Fibroblast of lung (primary cell): ENCODE data around the gene SGIP1. TPM values are rescaled to one million over a fixed set of nuclear protein-coding genes. Genes with fewer than 3 reads are reported as not detected.

Source experiments
- DNase-seq, 2 donors: peaks; one replicate each; pipeline versions ENCODE4 v3.0.0 to v3.0.0-alpha.2; 2010; ENCODE audit warnings: low read depth in 2 of 2
- H2AFZ ChIP-seq: 2 replicates; pipeline ENCODE4 v1.5.1; 2012; ENCODE audit warnings: low read length, control low read depth, inconsistent platforms
- H3K27ac ChIP-seq: 2 replicates; pipeline ENCODE4 v1.5.1; 2011; ENCODE audit warnings: low read length, control low read depth; ENCODE audit not compliant: insufficient read depth
- H3K27me3 ChIP-seq: 2 replicates; pipeline ENCODE4 v1.5.1; 2011; ENCODE audit warnings: mild to moderate bottlenecking, low read length; ENCODE audit not compliant: control insufficient read depth, insufficient read depth
- H3K36me3 ChIP-seq: 2 replicates; pipeline ENCODE4 v1.5.1; 2011; ENCODE audit warnings: low read length; ENCODE audit not compliant: control insufficient read depth, insufficient read depth
- H3K4me1 ChIP-seq: 2 replicates; pipeline ENCODE4 v1.5.1; 2011; ENCODE audit warnings: low read length; ENCODE audit not compliant: control insufficient read depth, insufficient read depth; ENCODE audit errors: extremely low read depth
- H3K4me2 ChIP-seq: 2 replicates; pipeline ENCODE4 v1.5.1; 2011; ENCODE audit warnings: low read length, control low read depth; ENCODE audit not compliant: insufficient read depth; ENCODE audit errors: extremely low read depth
- H3K4me3 ChIP-seq, 4 experiments: fragments of 200-600 bp in 1 of 4; sonication (generic) in 1 of 4; replicated peaks in 1 of 4; 2 replicates each; pipeline ENCODE4 v1.5.1; 2011 to 2016; ENCODE audit warnings: low read length in 4 of 4, low read depth in 3 of 4, mild to moderate bottlenecking in 3 of 4, control low read depth in 2 of 4, inconsistent platforms in 1 of 4, mixed read lengths in 1 of 4; ENCODE audit not compliant: insufficient read depth in 1 of 4; ENCODE audit errors: control extremely low read depth in 1 of 4
- H3K79me2 ChIP-seq: 2 replicates; pipeline ENCODE4 v1.5.1; 2012; ENCODE audit warnings: mild to moderate bottlenecking, low read length, inconsistent platforms; ENCODE audit not compliant: control insufficient read depth, insufficient read depth
- H3K9ac ChIP-seq: 2 replicates; pipeline ENCODE4 v1.5.1; 2011; ENCODE audit warnings: mild to moderate bottlenecking, low read length, control low read depth; ENCODE audit not compliant: insufficient read depth
- H3K9me3 ChIP-seq: 2 replicates; pipeline ENCODE4 v1.5.1; 2012; ENCODE audit warnings: low read depth, low read length; ENCODE audit not compliant: control insufficient read depth, insufficient read depth
- H4K20me1 ChIP-seq: 2 replicates; pipeline ENCODE4 v1.5.1; 2011; ENCODE audit warnings: low read length; ENCODE audit not compliant: control insufficient read depth, insufficient read depth; ENCODE audit errors: extremely low read depth
- EZH2 ChIP-seq: IDR thresholded peaks from 2 replicates; pipeline ENCODE4 v1.5.1; 2012; ENCODE audit warnings: low read length, control low read depth, mild to moderate bottlenecking; ENCODE audit errors: missing control alignments
- polyA plus RNA-seq, 2 donors: library from polyadenylated mRNA; depleted of rRNA in 1 of 2; stranded (reverse) in 1 of 2; unstranded in 1 of 2; fragments of >200 nt; gene quantifications; 2 replicates each; pipeline ENCODE4 v1.2.1, GENCODE V29; 2011 to 2012; ENCODE audit warnings: missing spikeins in 1 of 2
- total RNA-seq: library from RNA; depleted of rRNA; stranded (reverse); fragments of >200 nt; gene quantifications from 2 replicates; pipeline ENCODE4 v1.2.1, GENCODE V29; 2014
- TF ChIP-seq, protein P1 (sequence below), 2 donors: IDR thresholded peaks in 1 of 2; conservative IDR thresholded peaks in 1 of 2; 1 replicate in 1 of 2; 2 replicates in 1 of 2; pipeline ENCODE4 v1.5.1; 2011 to 2012; ENCODE audit warnings: low read length in 2 of 2, control low read depth in 1 of 2, inconsistent platforms in 1 of 2, low read depth in 1 of 2, mild to moderate bottlenecking in 1 of 2

The SGIP1 gene
- total and polyA plus RNA-seq, 2 donors (not counting 1 experiment from before 2014, with no cell fraction given): 37.8 to 77.6 TPM

DNA sequence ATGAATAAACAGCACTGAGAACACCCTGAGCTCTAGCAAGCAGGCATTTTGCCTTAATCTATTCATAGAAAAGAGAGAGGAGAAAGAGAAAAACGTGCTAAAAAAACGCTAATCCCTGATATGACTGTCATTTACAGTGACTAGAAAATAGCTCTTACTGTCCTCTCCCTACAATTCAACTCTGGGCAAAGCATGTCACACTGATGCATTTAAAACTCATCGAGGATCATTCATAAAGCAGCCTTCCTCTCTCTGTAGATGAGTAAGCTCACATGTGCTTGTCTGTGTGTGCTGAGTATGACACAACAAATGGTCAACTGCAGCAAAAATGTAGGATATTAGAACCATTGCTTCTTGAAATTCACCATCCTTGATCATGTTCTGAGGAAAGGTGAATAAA is 109.0 kb downstream of the SGIP1 start:
- Histone ChIP-seq H3K4me2 (no peak overlapping the region), H3K9me3 (no peaks in the 10 kb centered on the region), H4K20me1 (no peaks in the 10 kb centered on the region), H3K27ac (no peak overlapping the region), H3K79me2 (no peaks in the 10 kb centered on the region), H3K4me3 (no peak overlapping the region), H3K36me3 (peaks cover 3% of the 10 kb centered on the region), H3K4me1 (peaks cover 2% of the 10 kb centered on the region), H3K27me3 (no peaks in the 10 kb centered on the region), H3K9ac (no peak overlapping the region), H2AFZ (no peak overlapping the region)
- TF ChIP-seq EZH2: no peak
- TF ChIP-seq, protein P1, sequence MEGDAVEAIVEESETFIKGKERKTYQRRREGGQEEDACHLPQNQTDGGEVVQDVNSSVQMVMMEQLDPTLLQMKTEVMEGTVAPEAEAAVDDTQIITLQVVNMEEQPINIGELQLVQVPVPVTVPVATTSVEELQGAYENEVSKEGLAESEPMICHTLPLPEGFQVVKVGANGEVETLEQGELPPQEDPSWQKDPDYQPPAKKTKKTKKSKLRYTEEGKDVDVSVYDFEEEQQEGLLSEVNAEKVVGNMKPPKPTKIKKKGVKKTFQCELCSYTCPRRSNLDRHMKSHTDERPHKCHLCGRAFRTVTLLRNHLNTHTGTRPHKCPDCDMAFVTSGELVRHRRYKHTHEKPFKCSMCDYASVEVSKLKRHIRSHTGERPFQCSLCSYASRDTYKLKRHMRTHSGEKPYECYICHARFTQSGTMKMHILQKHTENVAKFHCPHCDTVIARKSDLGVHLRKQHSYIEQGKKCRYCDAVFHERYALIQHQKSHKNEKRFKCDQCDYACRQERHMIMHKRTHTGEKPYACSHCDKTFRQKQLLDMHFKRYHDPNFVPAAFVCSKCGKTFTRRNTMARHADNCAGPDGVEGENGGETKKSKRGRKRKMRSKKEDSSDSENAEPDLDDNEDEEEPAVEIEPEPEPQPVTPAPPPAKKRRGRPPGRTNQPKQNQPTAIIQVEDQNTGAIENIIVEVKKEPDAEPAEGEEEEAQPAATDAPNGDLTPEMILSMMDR (conservative IDR thresholded peaks at IDR 0.05 in 1 of 2, IDR thresholded peaks at IDR 0.05 in 1 of 2; ENCODE audit: low read depth in 1 of 2, low read length in 2 of 2): no peak
- no peak for DNase-seq

GRCh38 chr1:66644331-66644730 is 110.4 kb downstream of the SGIP1 start:
- H3K4me1 ChIP-seq: peaks cover 2% of the 10 kb centered on the region
- no peaks in the 10 kb centered on the region for H4K20me1 ChIP-seq
- no peak overlapping the region for H3K4me2 ChIP-seq
- no peaks in the 10 kb centered on the region for H3K27me3 ChIP-seq
- no peaks in the 10 kb centered on the region for H3K9me3 ChIP-seq
- H3K9ac ChIP-seq: no peak overlapping the region
- DNase-seq: no peak
- peaks cover 5% of the 10 kb centered on the region for H3K36me3 ChIP-seq
- TF ChIP-seq EZH2: no peak
- TF ChIP-seq, protein P1 (conservative IDR thresholded peaks at IDR 0.05 in 1 of 2, IDR thresholded peaks at IDR 0.05 in 1 of 2; ENCODE audit: low read depth in 1 of 2, low read length in 2 of 2): no peak
- no peak overlapping the region for H3K4me3 ChIP-seq
- H2AFZ ChIP-seq: no peak overlapping the region
- H3K27ac ChIP-seq: no peak overlapping the region
- H3K79me2 ChIP-seq: no peaks in the 10 kb centered on the region

DNA sequence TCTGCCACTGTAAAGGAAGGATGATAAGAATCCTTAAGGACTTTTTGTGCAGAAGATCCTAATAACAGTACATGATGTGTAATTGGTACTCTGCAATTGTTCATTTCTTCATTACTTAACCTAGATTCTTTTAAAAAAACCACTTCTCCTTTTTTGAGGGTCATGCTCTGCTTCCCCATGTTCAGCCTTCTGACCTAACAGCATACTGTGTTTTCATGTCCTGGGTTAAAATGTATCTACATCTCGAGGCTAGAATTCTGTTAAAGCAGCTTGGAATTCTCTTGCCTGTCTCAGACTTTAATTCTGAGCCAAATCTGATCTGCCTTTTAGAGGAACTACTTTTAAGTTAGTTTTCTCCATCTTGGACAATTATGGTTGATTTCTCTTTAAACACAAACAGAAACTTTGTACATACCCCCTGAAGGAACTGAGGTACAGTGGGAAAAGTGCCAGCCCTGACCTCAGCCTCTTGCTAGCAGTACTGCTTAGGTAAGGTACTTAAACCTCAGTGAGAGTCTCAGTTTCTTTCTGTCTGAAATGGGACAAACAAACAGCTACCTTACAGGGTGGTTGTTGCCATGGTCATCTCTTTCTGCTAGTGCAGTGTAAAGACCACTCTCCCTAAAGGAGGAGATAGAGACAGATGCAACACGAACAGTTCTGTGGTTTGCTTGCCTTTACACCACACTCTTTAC is 115.1 kb downstream of the SGIP1 start:
- H3K36me3 ChIP-seq: peaks cover 4% of the 10 kb centered on the region
- H3K4me2 ChIP-seq: no peak overlapping the region
- H3K4me3 ChIP-seq: no peak overlapping the region
- TF ChIP-seq EZH2: no peak
- no peak for DNase-seq
- H3K9ac ChIP-seq: no peak overlapping the region
- no peaks in the 10 kb centered on the region for H3K4me1 ChIP-seq
- H3K27me3 ChIP-seq: no peaks in the 10 kb centered on the region
- H3K79me2 ChIP-seq: no peaks in the 10 kb centered on the region
- no peak overlapping the region for H3K27ac ChIP-seq
- H4K20me1 ChIP-seq: no peaks in the 10 kb centered on the region
- no peak overlapping the region for H2AFZ ChIP-seq
- H3K9me3 ChIP-seq: no peaks in the 10 kb centered on the region
